Fibroblast of skin of scalp (primary cell): ENCODE measurements around the gene VNN1.
"Not testable (repeated sequence)": the region's sequence is repeated elsewhere in the genome, so short reads cannot be mapped to it uniquely, and the experiment has no call there.

Experiments used
- DNase-seq: peaks from one replicate; pipeline ENCODE4 v3.0.0-alpha.2; 2013

The VNN1 gene

DNA sequence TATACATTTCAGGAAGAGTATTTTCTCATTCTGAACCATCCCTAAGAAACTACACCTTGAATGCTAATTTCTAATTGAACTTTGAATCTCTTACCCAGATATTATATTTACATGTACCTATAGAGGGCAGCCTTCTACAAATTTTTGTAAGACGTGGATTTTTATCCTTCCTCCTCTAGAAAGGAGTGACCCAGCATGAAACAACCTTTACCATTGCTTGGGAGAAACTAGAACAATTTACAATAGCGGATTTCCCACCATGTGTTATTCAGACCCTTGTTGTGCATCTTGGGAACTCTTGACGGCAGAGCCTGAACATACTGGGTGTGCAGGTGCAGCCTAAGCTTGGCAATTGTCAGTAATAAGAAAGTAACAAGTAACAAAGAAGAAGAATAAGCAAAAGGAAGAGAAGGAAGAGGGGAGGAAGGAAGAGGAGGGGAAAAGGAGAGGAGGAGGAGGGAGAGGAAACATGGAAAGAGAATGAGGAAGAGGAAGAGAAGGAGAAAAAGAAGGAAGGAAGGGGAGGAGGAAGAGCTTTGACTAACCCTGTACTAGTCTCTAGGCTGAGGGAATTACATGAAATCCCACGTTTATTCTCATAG, 44.1 kb downstream of the VNN1 start:
- peak; percentile 19 for DNase-seq

- no peak for DNase-seq
These were observed 47.7 kb downstream of the VNN1 start for GRCh38 chr6:132666118-132666517.

- DNase-seq, result no peak
These were observed 49.4 kb downstream of the VNN1 start for GRCh38 chr6:132664309-132665034.

- DNase-seq, result no peak
These were observed 50.2 kb downstream of the VNN1 start for GRCh38 chr6:132663661-132664060.

DNA sequence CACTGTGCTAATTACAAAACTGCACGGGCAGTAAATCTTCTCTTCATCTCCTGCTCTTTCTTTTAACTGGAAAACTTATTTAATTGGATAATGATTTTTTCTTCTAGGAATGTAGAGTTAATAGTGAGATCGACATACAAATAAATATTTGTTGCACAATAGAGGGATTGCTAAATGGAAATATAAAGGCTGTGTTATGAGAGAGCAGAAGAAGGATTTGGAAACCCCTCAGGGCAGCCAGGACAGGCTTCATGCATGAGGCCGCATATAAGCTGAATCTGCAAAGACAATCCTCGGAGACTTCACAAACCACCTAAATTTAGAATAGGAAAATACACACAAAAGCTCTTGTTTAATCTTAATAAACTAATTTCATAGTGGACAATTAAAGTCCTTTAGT, 51.9 kb downstream of the VNN1 start:
- DNase-seq, result no peak

DNA sequence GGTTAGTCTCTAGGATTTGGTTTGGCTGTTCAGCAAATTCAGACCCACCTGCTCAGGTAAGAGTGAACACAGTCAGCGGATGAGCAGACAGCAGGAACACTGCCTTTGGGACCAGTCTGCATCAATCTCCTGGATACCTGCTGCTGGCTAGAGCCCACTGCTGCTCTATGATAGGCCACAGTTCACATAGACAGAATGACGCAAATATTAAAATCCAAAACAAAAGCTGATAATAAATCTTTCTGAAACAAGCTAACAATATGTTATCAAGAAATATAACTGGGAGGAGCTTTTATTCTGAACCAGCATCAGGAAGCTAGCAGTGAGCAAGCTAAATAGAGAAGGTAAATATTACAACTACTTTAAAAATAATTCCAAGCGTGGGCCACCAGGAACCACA, 54.8 kb downstream of the VNN1 start, which contains the start of gene TAAR1:
TAAR1 (minus strand) TSS at position 101 of the 400 bp plus-strand sequence. CDS start 13,179 bp downstream, outside the sequence.
- no peak for DNase-seq

- no peak for DNase-seq
These were observed 62.8 kb downstream of the VNN1 start for GRCh38 chr6:132651062-132651461.

GRCh38 chr6:132650429-132650828, 63.4 kb downstream of the VNN1 start:
- DNase-seq, result no peak

- no peak for DNase-seq
These were observed 65.0 kb downstream of the VNN1 start for GRCh38 chr6:132648828-132649227.

- DNase-seq, result peak; percentile 8
These were observed 65.5 kb downstream of the VNN1 start for GRCh38 chr6:132648356-132648755.

- no peak for DNase-seq
These were observed 70.3 kb downstream of the VNN1 start for GRCh38 chr6:132643547-132643946.

DNA sequence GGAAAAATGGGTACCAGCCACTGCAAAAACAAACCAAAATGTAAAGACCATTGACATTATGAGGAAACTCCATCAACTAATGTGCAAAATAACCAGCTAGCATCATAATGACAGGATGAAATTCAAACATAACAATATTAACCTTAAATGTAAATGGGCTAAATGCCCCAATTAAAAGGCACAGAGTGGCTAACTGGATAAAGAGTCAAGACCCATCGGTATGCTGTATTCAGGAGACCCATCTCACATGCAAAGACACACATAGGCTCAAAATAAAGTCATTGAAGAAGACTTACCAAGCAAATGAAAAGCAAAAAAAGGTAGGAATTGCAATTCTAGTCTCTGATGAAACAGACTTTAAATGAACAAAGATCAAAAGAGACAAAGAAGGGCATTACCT, 76.7 kb downstream of the VNN1 start:
- not testable (repeated sequence) for DNase-seq

GRCh38 chr6:132635906-132636305, 77.9 kb downstream of the VNN1 start:
- DNase-seq, result not testable (repeated sequence)

- DNase-seq, result not testable (repeated sequence)
These were observed 78.6 kb downstream of the VNN1 start for GRCh38 chr6:132635288-132635687.

DNA sequence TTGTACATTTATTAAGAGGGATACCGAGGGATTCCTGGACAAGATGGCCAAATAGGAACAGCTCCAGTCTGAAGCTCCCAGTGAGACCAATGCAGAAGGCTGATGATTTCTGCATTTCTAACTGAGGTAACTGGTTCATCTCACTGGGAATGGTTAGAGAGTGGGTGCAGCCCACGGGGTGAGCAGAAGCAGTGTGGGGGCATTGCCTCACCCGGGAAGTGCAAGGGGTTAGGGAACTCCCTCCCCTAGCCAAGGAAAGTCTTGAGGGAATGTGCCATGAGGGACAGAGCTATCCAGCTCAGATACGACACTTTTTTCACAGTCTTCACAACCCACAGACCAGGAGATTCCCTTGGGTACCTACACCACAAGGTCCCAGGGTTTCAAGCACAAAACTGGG, 79.1 kb downstream of the VNN1 start:
- no peak for DNase-seq

DNA sequence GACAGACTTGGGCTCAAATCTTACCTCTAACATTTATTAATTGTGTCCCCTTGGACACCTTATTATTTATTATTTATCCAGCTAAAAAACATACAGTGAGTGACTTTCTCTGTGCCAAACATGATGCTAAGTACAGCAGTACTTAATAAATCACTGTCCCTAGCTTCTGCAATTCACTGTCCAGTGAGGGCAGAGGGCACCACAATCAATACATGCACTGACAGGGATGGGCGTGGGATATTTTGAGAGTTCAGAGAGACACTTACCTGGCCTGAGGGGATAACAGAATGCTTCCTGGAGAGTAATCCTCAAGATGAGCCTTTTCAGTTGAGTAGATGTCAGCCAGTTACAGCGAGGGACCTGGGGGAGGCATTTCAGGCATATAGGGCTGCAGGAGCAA, 80.5 kb downstream of the VNN1 start:
- DNase-seq, result no peak
